Breast epithelium (tissue), 4 donors: ENCODE measurements around the gene SORT1. TPM values are rescaled to one million over a fixed set of nuclear protein-coding genes. Genes with fewer than 3 reads are reported as not detected.
A peak's percentile ranks its signal among the peaks of the same experiment; 100 is the strongest.

Experiments
- DNase-seq, 2 donors: peaks; one replicate each; pipeline ENCODE4 v3.0.0-alpha.2; 2019; ENCODE audit warnings: low spot score in 2 of 2
- H3K27ac ChIP-seq, 2 donors: fragments of 200-600 bp; sonication (generic) in 1 of 2; one replicate each; pipeline ENCODE4 v1.5.1; 2016 to 2019; ENCODE audit warnings: mild to moderate bottlenecking in 1 of 2
- H3K27me3 ChIP-seq, 2 donors: fragments of 200-600 bp; sonication (generic) in 1 of 2; one replicate each; pipeline versions ENCODE4 v1.5.1 to v1.6.0; 2017 to 2019; ENCODE audit warnings: control low read depth in 1 of 2, mild to moderate bottlenecking in 1 of 2
- H3K36me3 ChIP-seq: fragments of 200-600 bp; one replicate; pipeline ENCODE4 v1.5.1; 2019
- H3K4me1 ChIP-seq, 2 donors: fragments of 200-600 bp; sonication (generic); one replicate each; pipeline ENCODE4 v1.5.1; 2016 to 2019; ENCODE audit warnings: control low read depth in 1 of 2
- H3K4me3 ChIP-seq, 3 donors: fragments of 200-600 bp; sonication (generic); 1 replicate in 2 of 3; 2 replicates in 1 of 3; pipeline ENCODE4 v1.5.1; 2016 to 2019; ENCODE audit warnings: mild to moderate bottlenecking in 3 of 3, moderate library complexity in 2 of 3
- H3K9me3 ChIP-seq, 2 donors: fragments of 200-600 bp; sonication (generic) in 1 of 2; one replicate each; pipeline ENCODE4 v1.5.1; 2016 to 2019; ENCODE audit warnings: control low read depth in 1 of 2
- POLR2A ChIP-seq: fragments of 450-650 bp; IDR thresholded peaks from one replicate; pipeline ENCODE4 v1.6.1; 2016; ENCODE audit warnings: antibody characterized with exemption, mild to moderate bottlenecking, moderate library complexity
- POLR2AphosphoS5 ChIP-seq, 3 donors: sonication (generic); formaldehyde crosslinking; IDR thresholded peaks; one replicate each; pipeline ENCODE4 v1.6.1; 2017; ENCODE audit warnings: antibody characterized with exemption in 3 of 3
- intact Hi-C: fragments of 100-400 bp; cut with DNase I; formaldehyde crosslinking; loops from one replicate; pipeline ENCODE4 v1.15.1; 2023; ENCODE audit warnings: low total_unique reads
- total RNA-seq, 3 donors: library from RNA; depleted of rRNA; stranded (reverse); fragments of >200 nt; gene quantifications; one replicate each; pipeline ENCODE4 v1.1.0, GENCODE V29; 2016
- TF ChIP-seq, protein P1 (sequence below), 3 donors: fragments of 450-650 bp; IDR thresholded peaks; one replicate each; pipeline ENCODE4 v1.5.1; 2016 to 2017; ENCODE audit warnings: antibody characterized with exemption in 3 of 3, mild to moderate bottlenecking in 3 of 3, moderate library complexity in 3 of 3

Gene SORT1
- total RNA-seq, 3 donors from 2014 or later: 51.1 to 135 (median 69.8) TPM

DNA sequence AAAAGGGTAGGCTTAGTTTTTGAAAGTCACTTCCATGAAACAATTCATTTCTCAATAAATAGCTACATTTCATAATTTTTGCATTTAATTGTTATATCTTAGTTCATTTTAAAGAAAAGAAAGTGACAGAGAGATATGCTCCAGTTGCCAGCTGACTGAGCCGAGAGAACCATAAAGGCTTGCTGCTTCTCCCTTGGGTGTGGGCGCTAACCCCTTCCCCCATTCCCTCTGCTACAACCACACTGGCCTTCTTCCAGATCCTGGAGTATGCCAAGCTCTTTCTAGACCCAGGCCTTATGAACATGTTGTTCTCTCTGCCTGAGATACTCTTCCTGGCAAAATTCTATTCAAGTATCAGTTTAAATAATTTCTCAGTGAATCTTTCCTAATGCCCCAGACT, 12.3 kb downstream of the SORT1 start:
- intact Hi-C loops: no loop called here
- H3K36me3 ChIP-seq: no peaks in the 10 kb centered on the region
- H3K4me3 ChIP-seq: no peak overlapping the region
- H3K4me1 ChIP-seq: no peaks in the 10 kb centered on the region
- TF ChIP-seq POLR2A (no peak), POLR2AphosphoS5 (IDR thresholded peaks at IDR 0.05) (no peak)
- TF ChIP-seq, protein P1, sequence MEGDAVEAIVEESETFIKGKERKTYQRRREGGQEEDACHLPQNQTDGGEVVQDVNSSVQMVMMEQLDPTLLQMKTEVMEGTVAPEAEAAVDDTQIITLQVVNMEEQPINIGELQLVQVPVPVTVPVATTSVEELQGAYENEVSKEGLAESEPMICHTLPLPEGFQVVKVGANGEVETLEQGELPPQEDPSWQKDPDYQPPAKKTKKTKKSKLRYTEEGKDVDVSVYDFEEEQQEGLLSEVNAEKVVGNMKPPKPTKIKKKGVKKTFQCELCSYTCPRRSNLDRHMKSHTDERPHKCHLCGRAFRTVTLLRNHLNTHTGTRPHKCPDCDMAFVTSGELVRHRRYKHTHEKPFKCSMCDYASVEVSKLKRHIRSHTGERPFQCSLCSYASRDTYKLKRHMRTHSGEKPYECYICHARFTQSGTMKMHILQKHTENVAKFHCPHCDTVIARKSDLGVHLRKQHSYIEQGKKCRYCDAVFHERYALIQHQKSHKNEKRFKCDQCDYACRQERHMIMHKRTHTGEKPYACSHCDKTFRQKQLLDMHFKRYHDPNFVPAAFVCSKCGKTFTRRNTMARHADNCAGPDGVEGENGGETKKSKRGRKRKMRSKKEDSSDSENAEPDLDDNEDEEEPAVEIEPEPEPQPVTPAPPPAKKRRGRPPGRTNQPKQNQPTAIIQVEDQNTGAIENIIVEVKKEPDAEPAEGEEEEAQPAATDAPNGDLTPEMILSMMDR (IDR thresholded peaks at IDR 0.05): no peak
- H3K27me3 ChIP-seq: no peaks in the 10 kb centered on the region
- no peak for DNase-seq
- H3K27ac ChIP-seq: peak overlapping the region in 1 of 2 donors; percentile 6
- no peaks in the 10 kb centered on the region for H3K9me3 ChIP-seq

GRCh38 chr1:109383854-109384253, 13.9 kb downstream of the SORT1 start:
- no peak overlapping the region for H3K4me3 ChIP-seq
- no peaks in the 10 kb centered on the region for H3K36me3 ChIP-seq
- H3K9me3 ChIP-seq: no peaks in the 10 kb centered on the region
- intact Hi-C loops: no loop called here
- no peak for DNase-seq
- no peak for TF ChIP-seq POLR2A
- no peak for TF ChIP-seq POLR2AphosphoS5 (IDR thresholded peaks at IDR 0.05)
- H3K27me3 ChIP-seq: no peaks in the 10 kb centered on the region
- no peaks in the 10 kb centered on the region for H3K4me1 ChIP-seq
- H3K27ac ChIP-seq: no peak overlapping the region

DNA sequence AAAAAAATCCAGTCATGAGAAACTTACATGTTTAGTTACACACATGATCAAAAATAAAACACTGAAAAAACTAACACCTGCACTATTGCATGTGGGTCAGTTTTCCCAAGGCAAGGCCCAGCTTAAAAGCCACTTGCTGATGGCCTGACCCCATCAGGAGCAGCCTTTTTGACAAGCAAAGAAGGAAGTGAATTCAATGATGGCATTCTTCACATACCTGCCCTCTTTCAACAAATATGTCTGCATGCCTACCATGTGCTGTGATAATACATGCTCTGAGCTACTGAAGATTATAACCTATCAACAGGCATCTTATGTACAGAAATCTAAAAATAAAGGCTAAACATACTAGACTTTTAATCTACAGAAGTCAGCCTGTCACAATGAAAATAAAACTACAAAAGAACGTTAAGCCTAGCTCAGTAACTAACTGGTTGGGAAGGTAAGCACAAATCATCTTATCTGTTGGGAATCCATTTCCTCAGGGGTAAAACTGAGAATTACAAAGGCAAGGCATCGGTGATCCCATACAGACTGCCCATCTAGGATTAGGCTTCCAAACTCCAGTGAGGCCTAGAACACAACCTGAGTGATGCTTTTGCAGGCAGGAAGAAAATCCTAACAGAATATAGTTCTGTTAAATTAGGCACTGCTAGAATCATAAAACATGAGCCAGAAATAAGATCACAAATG, 14.5 kb downstream of the SORT1 start:
- intact Hi-C loops: no loop called here
- Histone ChIP-seq H3K4me3 (no peak overlapping the region), H3K27me3 (no peaks in the 10 kb centered on the region), H3K36me3 (no peaks in the 10 kb centered on the region), H3K4me1 (no peaks in the 10 kb centered on the region), H3K27ac (no peak overlapping the region), H3K9me3 (no peaks in the 10 kb centered on the region)
- TF ChIP-seq POLR2A (no peak), POLR2AphosphoS5 (IDR thresholded peaks at IDR 0.05) (no peak)
- TF ChIP-seq, protein P1 (IDR thresholded peaks at IDR 0.05): no peak
- DNase-seq: no peak

- no peaks in the 10 kb centered on the region for H3K4me1 ChIP-seq
- no peaks in the 10 kb centered on the region for H3K36me3 ChIP-seq
- TF ChIP-seq, protein P1 (IDR thresholded peaks at IDR 0.05): no peak
- no peak for TF ChIP-seq POLR2A
- TF ChIP-seq POLR2AphosphoS5 (IDR thresholded peaks at IDR 0.05): no peak
- intact Hi-C loops: no loop called here
- no peak overlapping the region for H3K4me3 ChIP-seq
- H3K27ac ChIP-seq: no peak overlapping the region
- no peak for DNase-seq
- H3K9me3 ChIP-seq: no peaks in the 10 kb centered on the region
- H3K27me3 ChIP-seq: no peaks in the 10 kb centered on the region
Measured at GRCh38 chr1:109381573-109381972, 16.1 kb downstream of the SORT1 start.

DNA sequence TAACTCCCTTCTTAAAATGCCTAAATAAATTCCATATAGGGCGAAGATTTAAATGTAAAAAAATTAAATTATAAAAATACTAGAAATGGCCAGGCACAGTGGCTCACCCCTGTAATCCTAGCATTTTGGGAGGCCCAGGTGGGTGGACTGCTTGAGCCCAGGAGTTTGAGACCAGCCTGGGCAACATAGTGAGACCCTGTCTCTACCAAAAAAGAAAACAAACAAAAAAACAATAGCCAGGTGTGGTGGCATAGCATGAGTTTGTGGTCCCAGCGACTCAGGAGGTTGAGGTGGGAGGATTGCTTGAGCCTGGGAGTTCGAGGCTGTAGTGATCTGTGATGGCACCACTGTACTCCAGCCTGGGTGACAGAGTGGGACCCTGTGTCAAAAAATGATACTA, 17.8 kb downstream of the SORT1 start:
- Histone ChIP-seq H3K9me3 (no peaks in the 10 kb centered on the region), H3K4me1 (no peaks in the 10 kb centered on the region), H3K4me3 (no peak overlapping the region), H3K36me3 (no peaks in the 10 kb centered on the region), H3K27me3 (no peaks in the 10 kb centered on the region), H3K27ac (no peak overlapping the region)
- DNase-seq: no peak
- TF ChIP-seq POLR2A (no peak), POLR2AphosphoS5 (IDR thresholded peaks at IDR 0.05) (no peak)
- TF ChIP-seq, protein P1 (IDR thresholded peaks at IDR 0.05): no peak
- intact Hi-C loops: no loop called here
